Large intestine (tissue), 3 donors: Measurements from ENCODE around the gene NLRP14. TPM values are rescaled to one million over a fixed set of nuclear protein-coding genes. Genes with fewer than 3 reads are reported as not detected.

ENCODE experiments used
- DNase-seq, 2 donors: peaks; one replicate each; pipeline versions ENCODE4 v3.0.0 to v3.0.0-alpha.2; 2013
- H3K27ac ChIP-seq: one replicate; pipeline ENCODE4 v1.5.1; 2013; ENCODE audit warnings: low read length
- H3K27me3 ChIP-seq: 2 replicates; pipeline ENCODE4 v1.6.1; 2013; ENCODE audit warnings: low read length; ENCODE audit not compliant: control insufficient read depth, insufficient read depth
- H3K36me3 ChIP-seq: 2 replicates; pipeline ENCODE4 v1.6.1; 2013; ENCODE audit warnings: low read length; ENCODE audit not compliant: control insufficient read depth, insufficient read depth
- H3K4me1 ChIP-seq: one replicate; pipeline ENCODE4 v1.6.1; 2013; ENCODE audit warnings: low read length; ENCODE audit not compliant: control insufficient read depth, insufficient read depth
- H3K4me3 ChIP-seq: one replicate; pipeline ENCODE4 v1.5.1; 2013; ENCODE audit warnings: low read length
- H3K9me3 ChIP-seq: one replicate; pipeline ENCODE4 v1.6.1; 2013; ENCODE audit warnings: mild to moderate bottlenecking, low read depth, low read length, moderate library complexity; ENCODE audit not compliant: control insufficient read depth
- WGBS: methylation state at CpG from one replicate; pipeline ENCODE4 v1.1.5; 2013; ENCODE audit warnings: low lambda C conversion rate; ENCODE audit not compliant: insufficient coverage; 5-methylcytosine and 5-hydroxymethylcytosine counted together
- polyA plus RNA-seq: library from polyadenylated mRNA; unstranded; fragments of 120-200 nt; gene quantifications from one replicate; pipeline ENCODE4 v1.2.1, GENCODE V29; 2013

The NLRP14 gene
- polyA plus RNA-seq, 1 donor: 0.82 TPM

GRCh38 chr11:7089328-7090251 is 69.3 kb downstream of the NLRP14 start:
- no peak overlapping the region for H3K27ac ChIP-seq
- DNase-seq: no peak
- no peak overlapping the region for H3K4me3 ChIP-seq
- peaks cover 11% of the 10 kb centered on the region for H3K27me3 ChIP-seq
- no CpG with 5 or more reads among the region's 111 CpGs for WGBS
- H3K36me3 ChIP-seq: no peaks in the 10 kb centered on the region
- no peaks in the 10 kb centered on the region for H3K4me1 ChIP-seq
- H3K9me3 ChIP-seq: peaks cover 14% of the 10 kb centered on the region

GRCh38 chr11:7098235-7098832 is 78.1 kb downstream of the NLRP14 start:
- Histone ChIP-seq H3K27ac (no peak overlapping the region), H3K36me3 (no peaks in the 10 kb centered on the region), H3K9me3 (no peaks in the 10 kb centered on the region), H3K27me3 (no peaks in the 10 kb centered on the region), H3K4me1 (no peaks in the 10 kb centered on the region), H3K4me3 (no peak overlapping the region)
- no CpG with 5 or more reads among the region's 2 CpGs for WGBS
- DNase-seq: peak; percentile 35 to 51

GRCh38 chr11:7115780-7116179 is 95.5 kb downstream of the NLRP14 start:
- 33% methylated on average over 1 of the region's 1 CpG for WGBS
- DNase-seq: no peak
- Histone ChIP-seq H3K9me3 (no peaks in the 10 kb centered on the region), H3K4me3 (no peak overlapping the region), H3K27me3 (no peaks in the 10 kb centered on the region), H3K27ac (no peak overlapping the region), H3K36me3 (no peaks in the 10 kb centered on the region), H3K4me1 (no peaks in the 10 kb centered on the region)

- H3K4me3 ChIP-seq: no peak overlapping the region
- H3K9me3 ChIP-seq: no peaks in the 10 kb centered on the region
- no peak overlapping the region for H3K27ac ChIP-seq
- no peaks in the 10 kb centered on the region for H3K27me3 ChIP-seq
- H3K4me1 ChIP-seq: no peaks in the 10 kb centered on the region
- DNase-seq: no peak
- no peaks in the 10 kb centered on the region for H3K36me3 ChIP-seq
- 100% methylated on average over 1 of the region's 3 CpGs for WGBS
Measured at GRCh38 chr11:7116370-7116769, 96.1 kb downstream of the NLRP14 start.

Other genes starting within 250 kb of the NLRP14 start
- 0.06 TPM for gene OR2AG2, start 248.5 kb upstream of the NLRP14 start, polyA plus RNA-seq
- gene OR2AG1, start 237.5 kb upstream of the NLRP14 start, polyA plus RNA-seq: 0.07 TPM
- gene OR6A2, start 220.8 kb upstream of the NLRP14 start, polyA plus RNA-seq: 0.03 TPM
- gene OR10A5, start 174.8 kb upstream of the NLRP14 start, polyA plus RNA-seq: not detected
- gene OR10A2, start 157.4 kb upstream of the NLRP14 start, polyA plus RNA-seq: 0.04 TPM
- gene OR10A4, start 143.9 kb upstream of the NLRP14 start, polyA plus RNA-seq: not detected
- not detected for gene OR2D2, start 128.0 kb upstream of the NLRP14 start, polyA plus RNA-seq
- gene OR2D3, start 99.5 kb upstream of the NLRP14 start, polyA plus RNA-seq: not detected
- 5.5 TPM for gene ZNF215, start 94.1 kb upstream of the NLRP14 start, polyA plus RNA-seq
- 7.7 TPM for gene ZNF214, start 133 bp upstream of the NLRP14 start, polyA plus RNA-seq
- 0.45 TPM for gene RBMXL2, start 68.5 kb downstream of the NLRP14 start, polyA plus RNA-seq
- gene SYT9, start 231.4 kb downstream of the NLRP14 start, polyA plus RNA-seq: 0.93 TPM